SK-N-SH treated with all-trans-retinoic acid at 6 μM for 48 hours (cell line): Measurements from ENCODE around the gene NF1.
"Not testable (repeated sequence)": the region's sequence is repeated elsewhere in the genome, so short reads cannot be mapped to it uniquely, and the experiment has no call there.

Source experiments
- ATAC-seq: fragments of 200-7000 bp; cut with Tn5 transposase; 3 replicates; pipeline ENCODE4 v1.9.1; 2020; ENCODE audit warnings: mild to moderate bottlenecking, moderate library complexity
- ARNTL ChIP-seq: fragments of 450-650 bp; formaldehyde crosslinking; IDR thresholded peaks from 2 replicates; pipeline ENCODE4 v1.5.0; 2020; ENCODE audit warnings: low read depth, mild to moderate bottlenecking, moderate library complexity, borderline replicate concordance
- CREB5 ChIP-seq: fragments of 250-450 bp; sonication (Bioruptor Pico); IDR thresholded peaks from 2 replicates; pipeline ENCODE4 v1.5.1; 2020; ENCODE audit warnings: low read depth, mild to moderate bottlenecking, moderate library complexity
- ESRRG ChIP-seq: fragments of 250-450 bp; sonication (Bioruptor Pico); IDR thresholded peaks from 2 replicates; pipeline ENCODE4 v1.6.1; 2021; ENCODE audit warnings: mild to moderate bottlenecking
- GLIS3 ChIP-seq: fragments of 250-450 bp; sonication (Bioruptor Pico); IDR thresholded peaks from 2 replicates; pipeline ENCODE4 v1.5.0; 2020; ENCODE audit warnings: mild to moderate bottlenecking, moderate library complexity
- PPARA ChIP-seq: fragments of 250-450 bp; sonication (Bioruptor Pico); IDR thresholded peaks from 2 replicates; pipeline ENCODE4 v1.5.0; 2020; ENCODE audit warnings: mild to moderate bottlenecking, borderline replicate concordance
- SNAI2 ChIP-seq: fragments of 250-450 bp; sonication (Bioruptor Pico); IDR thresholded peaks from 2 replicates; pipeline ENCODE4 v1.5.0; 2020; ENCODE audit warnings: mild to moderate bottlenecking, moderate library complexity
- TCF4 ChIP-seq: fragments of 250-450 bp; sonication (Bioruptor Pico); IDR thresholded peaks from 2 replicates; pipeline ENCODE4 v1.8.0; 2021; ENCODE audit warnings: mild to moderate bottlenecking, moderate library complexity, borderline replicate concordance
- TSHZ2 ChIP-seq: fragments of 250-450 bp; sonication (Bioruptor Pico); IDR thresholded peaks from 2 replicates; pipeline ENCODE4 v1.5.0; 2020; ENCODE audit warnings: mild to moderate bottlenecking, moderate library complexity
- ZFP3 ChIP-seq: fragments of 250-450 bp; sonication (Bioruptor Pico); IDR thresholded peaks from 2 replicates; pipeline ENCODE4 v1.5.0; 2020; ENCODE audit warnings: mild to moderate bottlenecking, moderate library complexity
- ZFP30 ChIP-seq: fragments of 450-650 bp; formaldehyde crosslinking; IDR thresholded peaks from 2 replicates; pipeline ENCODE4 v1.5.0; 2022; ENCODE audit warnings: mild to moderate bottlenecking, moderate library complexity
- ZNF565 ChIP-seq: fragments of 450-650 bp; formaldehyde crosslinking; conservative IDR thresholded peaks from 2 replicates; pipeline ENCODE4 v1.5.0; 2020; ENCODE audit warnings: low read depth, mild to moderate bottlenecking, moderate library complexity
- ZNF70 ChIP-seq: fragments of 450-650 bp; formaldehyde crosslinking; IDR thresholded peaks from 2 replicates; pipeline ENCODE4 v1.5.0; 2020; ENCODE audit warnings: mild to moderate bottlenecking, moderate library complexity
- TF ChIP-seq, protein P1 (sequence below): fragments of 250-450 bp; sonication (Bioruptor Pico); IDR thresholded peaks from 2 replicates; pipeline ENCODE4 v1.8.0; 2020; ENCODE audit warnings: mild to moderate bottlenecking, moderate library complexity, borderline replicate concordance
- TF ChIP-seq, protein P2 (sequence below): fragments of 250-450 bp; sonication (Bioruptor Pico); IDR thresholded peaks from 2 replicates; pipeline ENCODE4 v1.8.0; 2021; ENCODE audit warnings: low read depth, mild to moderate bottlenecking, moderate library complexity, borderline replicate concordance

Gene NF1

GRCh38 chr17:31175237-31175636 is 80.5 kb downstream of the NF1 start:
- no peak for ATAC-seq

DNA sequence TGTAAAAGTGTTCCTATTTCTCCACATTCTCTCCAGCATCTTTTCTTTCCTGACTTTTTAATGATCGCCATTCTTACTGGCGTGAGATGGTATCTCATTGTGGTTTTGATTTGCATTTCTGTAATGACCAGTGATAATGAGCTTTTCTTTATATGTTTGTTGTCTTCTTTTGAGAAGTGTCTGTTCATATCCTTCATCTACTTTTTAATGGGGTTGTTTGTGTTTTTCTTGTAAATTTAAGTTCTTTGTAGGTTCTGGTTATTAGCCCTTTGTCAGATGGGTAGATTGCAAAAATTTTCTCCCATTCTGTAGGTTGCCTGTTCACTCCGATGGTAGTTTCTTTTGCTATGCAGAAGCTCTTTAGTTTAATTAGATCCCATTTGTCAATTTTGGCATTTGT is 81.4 kb downstream of the NF1 start:
- ATAC-seq = not testable (repeated sequence)

More at GRCh38 chr17:31175237-31175636, 80.5 kb downstream of the NF1 start:
- no peak for TF ChIP-seq PPARA (CRISPR knock-in tag)
- no peak for TF ChIP-seq TCF4 (CRISPR knock-in tag)
- TF ChIP-seq TSHZ2 (CRISPR knock-in tag) = no peak
- no peak for TF ChIP-seq ZFP3 (CRISPR knock-in tag)
- TF ChIP-seq, protein P1, sequence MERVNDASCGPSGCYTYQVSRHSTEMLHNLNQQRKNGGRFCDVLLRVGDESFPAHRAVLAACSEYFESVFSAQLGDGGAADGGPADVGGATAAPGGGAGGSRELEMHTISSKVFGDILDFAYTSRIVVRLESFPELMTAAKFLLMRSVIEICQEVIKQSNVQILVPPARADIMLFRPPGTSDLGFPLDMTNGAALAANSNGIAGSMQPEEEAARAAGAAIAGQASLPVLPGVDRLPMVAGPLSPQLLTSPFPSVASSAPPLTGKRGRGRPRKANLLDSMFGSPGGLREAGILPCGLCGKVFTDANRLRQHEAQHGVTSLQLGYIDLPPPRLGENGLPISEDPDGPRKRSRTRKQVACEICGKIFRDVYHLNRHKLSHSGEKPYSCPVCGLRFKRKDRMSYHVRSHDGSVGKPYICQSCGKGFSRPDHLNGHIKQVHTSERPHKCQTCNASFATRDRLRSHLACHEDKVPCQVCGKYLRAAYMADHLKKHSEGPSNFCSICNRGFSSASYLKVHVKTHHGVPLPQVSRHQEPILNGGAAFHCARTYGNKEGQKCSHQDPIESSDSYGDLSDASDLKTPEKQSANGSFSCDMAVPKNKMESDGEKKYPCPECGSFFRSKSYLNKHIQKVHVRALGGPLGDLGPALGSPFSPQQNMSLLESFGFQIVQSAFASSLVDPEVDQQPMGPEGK (CRISPR knock-in tag) = no peak
- TF ChIP-seq CREB5 (CRISPR knock-in tag) = no peak
- no peak for TF ChIP-seq ZNF565
- TF ChIP-seq, protein P2, sequence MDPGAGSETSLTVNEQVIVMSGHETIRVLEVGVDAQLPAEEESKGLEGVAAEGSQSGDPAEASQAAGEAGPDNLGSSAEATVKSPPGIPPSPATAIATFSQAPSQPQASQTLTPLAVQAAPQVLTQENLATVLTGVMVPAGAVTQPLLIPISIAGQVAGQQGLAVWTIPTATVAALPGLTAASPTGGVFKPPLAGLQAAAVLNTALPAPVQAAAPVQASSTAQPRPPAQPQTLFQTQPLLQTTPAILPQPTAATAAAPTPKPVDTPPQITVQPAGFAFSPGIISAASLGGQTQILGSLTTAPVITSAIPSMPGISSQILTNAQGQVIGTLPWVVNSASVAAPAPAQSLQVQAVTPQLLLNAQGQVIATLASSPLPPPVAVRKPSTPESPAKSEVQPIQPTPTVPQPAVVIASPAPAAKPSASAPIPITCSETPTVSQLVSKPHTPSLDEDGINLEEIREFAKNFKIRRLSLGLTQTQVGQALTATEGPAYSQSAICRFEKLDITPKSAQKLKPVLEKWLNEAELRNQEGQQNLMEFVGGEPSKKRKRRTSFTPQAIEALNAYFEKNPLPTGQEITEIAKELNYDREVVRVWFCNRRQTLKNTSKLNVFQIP (CRISPR knock-in tag) = no peak
- no peak for TF ChIP-seq ESRRG (CRISPR knock-in tag)
- TF ChIP-seq GLIS3 (CRISPR knock-in tag) = no peak

DNA sequence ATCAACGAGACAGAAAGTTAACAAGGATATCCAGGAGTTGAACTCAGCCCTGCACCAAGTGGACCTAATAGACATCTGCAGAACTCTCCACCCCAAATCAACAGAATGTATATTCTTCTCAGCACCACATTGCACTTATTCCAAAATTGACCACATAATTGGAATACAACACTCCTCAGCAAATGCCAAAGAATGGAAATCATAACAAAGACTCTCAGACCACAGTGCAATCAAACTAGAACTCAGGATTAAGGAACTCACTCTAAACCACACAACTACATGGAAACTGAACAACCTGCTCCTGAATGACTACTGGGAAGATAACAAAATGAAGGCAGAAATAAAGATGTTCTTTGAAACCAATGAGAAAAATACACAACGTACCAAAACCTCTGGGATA is 84.2 kb downstream of the NF1 start:
- not testable (repeated sequence) for ATAC-seq

DNA sequence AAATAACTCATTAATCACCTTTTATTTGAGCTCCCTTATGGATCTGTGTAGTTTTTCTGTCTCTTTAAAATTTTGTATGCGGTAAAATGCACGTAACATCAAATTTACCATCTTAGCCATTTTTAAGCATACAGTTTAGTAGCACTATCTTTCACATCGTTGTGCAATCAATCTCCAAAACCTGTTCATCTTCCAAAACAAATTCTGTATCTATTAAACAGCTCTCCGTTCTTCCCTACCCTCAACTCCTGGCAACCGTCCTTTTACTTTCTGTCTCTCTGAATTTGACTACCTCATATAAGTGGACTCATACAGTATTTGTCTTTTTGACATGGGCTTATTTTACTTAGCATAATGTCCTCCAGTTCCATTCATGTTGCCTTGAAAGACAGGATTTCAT is 100.5 kb downstream of the NF1 start:
- no peak for ATAC-seq
- TF ChIP-seq TSHZ2 (CRISPR knock-in tag) (no peak), CREB5 (CRISPR knock-in tag) (no peak), ZNF70 (no peak), ESRRG (CRISPR knock-in tag) (no peak), ZFP30 (CRISPR knock-in tag) (no peak), PPARA (CRISPR knock-in tag) (no peak), SNAI2 (CRISPR knock-in tag) (no peak), ARNTL (CRISPR knock-in tag) (no peak), GLIS3 (CRISPR knock-in tag) (no peak)
- TF ChIP-seq, protein P1 (CRISPR knock-in tag) = no peak
